SU-DHL-6 (cell line): ENCODE data around the gene SLC9A3.

Experiments used
- H2AFZ ChIP-seq: fragments of 200-600 bp; sonication (generic); 2 replicates; pipeline ENCODE4 v1.6.1; 2014; ENCODE audit warnings: low read depth, mild to moderate bottlenecking, moderate library complexity, mixed read lengths, antibody characterized with exemption, low read length; ENCODE audit not compliant: severe bottlenecking
- H3F3A ChIP-seq: fragments of 200-600 bp; shearing (Covaris generic); 2 replicates; pipeline ENCODE4 v1.6.0; 2016; ENCODE audit warnings: antibody characterized with exemption, mild to moderate bottlenecking; ENCODE audit not compliant: insufficient read depth
- H3K27ac ChIP-seq: fragments of 200-600 bp; sonication (generic); 2 replicates; pipeline ENCODE4 v1.5.1; 2016; ENCODE audit warnings: low read depth, mild to moderate bottlenecking, low read length, moderate library complexity, mixed read lengths
- H3K27me3 ChIP-seq: fragments of 200-600 bp; sonication (generic), shearing (Covaris generic); 2 replicates; pipeline ENCODE4 v1.6.0; 2014; ENCODE audit warnings: mild to moderate bottlenecking, low read length
- H3K36me3 ChIP-seq: fragments of 200-600 bp; sonication (generic); 2 replicates; pipeline ENCODE4 v1.6.1; 2014; ENCODE audit warnings: mild to moderate bottlenecking, low read length, mixed read lengths
- H3K4me2 ChIP-seq: fragments of 300-600, 200-600 bp; shearing (Covaris generic), sonication (generic); 2 replicates; pipeline ENCODE4 v1.6.0; 2014; ENCODE audit warnings: low read length, low read depth, mild to moderate bottlenecking; ENCODE audit not compliant: poor library complexity, severe bottlenecking
- H3K4me3 ChIP-seq: fragments of 200-600 bp; sonication (generic); 2 replicates; pipeline ENCODE4 v1.5.1; 2014; ENCODE audit warnings: antibody characterized with exemption, low read length, mild to moderate bottlenecking, mixed read lengths; ENCODE audit not compliant: insufficient read depth, poor library complexity, severe bottlenecking
- H3K79me2 ChIP-seq: fragments of 200-600 bp; sonication (generic); 2 replicates; pipeline ENCODE4 v1.6.1; 2014; ENCODE audit warnings: mild to moderate bottlenecking, low read length, moderate library complexity; ENCODE audit not compliant: insufficient read depth
- H3K9ac ChIP-seq: fragments of 200-600 bp; sonication (generic); 2 replicates; pipeline ENCODE4 v1.7.0; 2014; ENCODE audit warnings: mild to moderate bottlenecking, low read length
- H3K9me2 ChIP-seq: fragments of 200-600 bp; sonication (generic); replicated peaks from 2 replicates; pipeline ENCODE4 v1.6.1; 2014; ENCODE audit warnings: low read length; ENCODE audit not compliant: insufficient read depth
- H3K9me3 ChIP-seq: fragments of 200-600 bp; sonication (generic); 2 replicates; pipeline ENCODE4 v1.6.1; 2014; ENCODE audit warnings: low read length, mixed read lengths; ENCODE audit not compliant: insufficient read depth
- H4K20me1 ChIP-seq: fragments of 200-600 bp; sonication (generic); 2 replicates; pipeline ENCODE4 v1.6.1; 2014; ENCODE audit warnings: low read depth, mild to moderate bottlenecking, antibody characterized with exemption, low read length, moderate library complexity, mixed read lengths
- EZH2phosphoT487 ChIP-seq: fragments of 200-600 bp; sonication (generic), shearing (Covaris generic); conservative IDR thresholded peaks from 2 replicates; pipeline ENCODE4 v1.6.1; 2018; ENCODE audit warnings: mild to moderate bottlenecking, antibody characterized with exemption, low read length, moderate library complexity, mixed read lengths
- TF ChIP-seq, protein P1 (sequence below): fragments of 200-600 bp; sonication (generic); IDR thresholded peaks from one replicate; pipeline ENCODE4 v1.5.1; 2017; ENCODE audit warnings: antibody characterized with exemption, mild to moderate bottlenecking, low read length, moderate library complexity; ENCODE audit not compliant: insufficient read depth, poor library complexity, severe bottlenecking

Gene SLC9A3

DNA sequence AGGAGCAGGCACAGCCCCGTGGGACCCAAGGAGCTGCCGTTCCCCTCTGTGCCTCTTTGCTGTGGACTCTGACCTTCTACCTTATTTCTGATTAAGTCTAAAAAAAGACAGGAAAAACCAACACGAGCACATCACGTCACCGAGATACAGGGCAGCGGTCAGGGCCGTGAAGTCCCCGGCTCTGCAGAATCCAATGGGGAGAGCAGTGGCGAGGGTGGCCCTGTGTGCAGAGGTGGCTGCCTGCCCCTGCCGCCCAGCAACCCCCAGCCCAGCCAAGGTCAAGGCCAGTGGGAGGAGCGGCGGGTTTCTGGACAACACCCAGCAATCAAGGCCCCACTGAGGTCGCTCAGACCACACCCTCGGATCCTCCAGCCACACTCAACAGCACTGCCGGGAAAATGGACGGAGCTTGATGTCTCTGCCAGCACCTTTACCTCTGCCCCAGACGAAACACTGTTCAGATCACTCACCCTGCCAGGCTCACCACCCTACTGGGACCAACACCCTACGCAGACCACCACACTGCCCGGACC is 32.7 kb upstream of the SLC9A3 start:
- TF ChIP-seq EZH2phosphoT487, result no peak
- H3K9ac ChIP-seq, result no peak overlapping the region
- H3K79me2 ChIP-seq, result no peaks in the 10 kb centered on the region
- H3K27ac ChIP-seq, result no peak overlapping the region
- H3F3A ChIP-seq, result no peaks in the 10 kb centered on the region
- no peaks in the 10 kb centered on the region for H3K27me3 ChIP-seq
- no peaks in the 10 kb centered on the region for H4K20me1 ChIP-seq
- no peaks in the 10 kb centered on the region for H3K36me3 ChIP-seq
- no peaks in the 10 kb centered on the region for H3K9me2 ChIP-seq
- no peaks in the 10 kb centered on the region for H3K9me3 ChIP-seq
- no peak overlapping the region for H2AFZ ChIP-seq
- H3K4me2 ChIP-seq, result no peak overlapping the region
- no peak overlapping the region for H3K4me3 ChIP-seq

- no peaks in the 10 kb centered on the region for H3K79me2 ChIP-seq
- H3K36me3 ChIP-seq, result no peaks in the 10 kb centered on the region
- TF ChIP-seq, protein P1, sequence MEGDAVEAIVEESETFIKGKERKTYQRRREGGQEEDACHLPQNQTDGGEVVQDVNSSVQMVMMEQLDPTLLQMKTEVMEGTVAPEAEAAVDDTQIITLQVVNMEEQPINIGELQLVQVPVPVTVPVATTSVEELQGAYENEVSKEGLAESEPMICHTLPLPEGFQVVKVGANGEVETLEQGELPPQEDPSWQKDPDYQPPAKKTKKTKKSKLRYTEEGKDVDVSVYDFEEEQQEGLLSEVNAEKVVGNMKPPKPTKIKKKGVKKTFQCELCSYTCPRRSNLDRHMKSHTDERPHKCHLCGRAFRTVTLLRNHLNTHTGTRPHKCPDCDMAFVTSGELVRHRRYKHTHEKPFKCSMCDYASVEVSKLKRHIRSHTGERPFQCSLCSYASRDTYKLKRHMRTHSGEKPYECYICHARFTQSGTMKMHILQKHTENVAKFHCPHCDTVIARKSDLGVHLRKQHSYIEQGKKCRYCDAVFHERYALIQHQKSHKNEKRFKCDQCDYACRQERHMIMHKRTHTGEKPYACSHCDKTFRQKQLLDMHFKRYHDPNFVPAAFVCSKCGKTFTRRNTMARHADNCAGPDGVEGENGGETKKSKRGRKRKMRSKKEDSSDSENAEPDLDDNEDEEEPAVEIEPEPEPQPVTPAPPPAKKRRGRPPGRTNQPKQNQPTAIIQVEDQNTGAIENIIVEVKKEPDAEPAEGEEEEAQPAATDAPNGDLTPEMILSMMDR, result no peak
- TF ChIP-seq EZH2phosphoT487, result no peak
- H3K9me3 ChIP-seq, result no peaks in the 10 kb centered on the region
- no peaks in the 10 kb centered on the region for H3F3A ChIP-seq
- H3K9me2 ChIP-seq, result no peaks in the 10 kb centered on the region
- no peaks in the 10 kb centered on the region for H3K27me3 ChIP-seq
- no peaks in the 10 kb centered on the region for H4K20me1 ChIP-seq
- no peak overlapping the region for H2AFZ ChIP-seq
- no peak overlapping the region for H3K9ac ChIP-seq
- no peak overlapping the region for H3K27ac ChIP-seq
- no peak overlapping the region for H3K4me3 ChIP-seq
- H3K4me2 ChIP-seq, result no peak overlapping the region
Measured at GRCh38 chr5:555058-555623, 30.9 kb upstream of the SLC9A3 start.

DNA sequence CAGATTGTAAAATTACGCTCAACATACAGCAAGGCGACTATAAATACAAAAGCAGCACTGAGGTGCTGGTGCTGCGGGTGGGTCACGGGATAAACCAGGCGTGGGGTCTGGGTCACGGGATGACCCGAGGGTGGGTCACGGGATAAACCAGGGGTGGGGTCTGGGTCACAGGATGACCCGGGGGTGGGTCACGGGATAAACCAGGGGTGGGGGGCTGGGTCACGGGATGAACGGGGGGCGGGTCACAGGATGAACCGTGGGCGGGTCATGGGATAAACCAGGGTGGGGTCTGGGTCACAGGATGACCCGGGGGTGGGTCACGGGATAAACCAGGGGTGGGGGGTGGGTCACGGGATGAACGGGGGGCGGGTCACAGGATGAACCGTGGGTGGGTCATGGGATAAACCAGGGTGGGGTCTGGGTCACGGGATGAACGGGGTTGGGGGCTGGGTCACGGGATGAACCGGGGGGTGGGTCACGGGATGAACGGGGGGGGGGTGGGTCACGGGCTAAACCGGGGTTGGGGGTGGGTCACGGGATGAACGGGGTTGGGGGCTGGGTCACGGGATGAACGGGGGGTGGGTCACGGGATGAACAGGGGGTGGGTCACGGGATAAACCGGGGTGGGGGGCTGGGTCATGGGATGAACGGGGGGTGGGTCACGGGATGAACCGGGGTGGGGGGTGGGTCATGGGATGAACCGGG is 30.2 kb upstream of the SLC9A3 start:
- Histone ChIP-seq H3K36me3 (no peaks in the 10 kb centered on the region), H3K9me2 (no peaks in the 10 kb centered on the region), H3K9ac (no peak overlapping the region), H3K4me2 (no peak overlapping the region), H4K20me1 (no peaks in the 10 kb centered on the region), H2AFZ (no peak overlapping the region), H3K79me2 (no peaks in the 10 kb centered on the region), H3K9me3 (no peaks in the 10 kb centered on the region), H3K27ac (no peak overlapping the region), H3F3A (no peaks in the 10 kb centered on the region), H3K27me3 (no peaks in the 10 kb centered on the region), H3K4me3 (no peak overlapping the region)
- TF ChIP-seq, protein P1, result no peak
- TF ChIP-seq EZH2phosphoT487, result no peak

- H3K4me2 ChIP-seq, result no peak overlapping the region
- H3K9me3 ChIP-seq, result no peaks in the 10 kb centered on the region
Measured at GRCh38 chr5:553874-554273, 29.6 kb upstream of the SLC9A3 start.

More at GRCh38 chr5:553874-554273, 29.6 kb upstream of the SLC9A3 start:
- Histone ChIP-seq H3K36me3 (no peaks in the 10 kb centered on the region), H4K20me1 (no peaks in the 10 kb centered on the region), H3K9me2 (no peaks in the 10 kb centered on the region), H3K27ac (no peak overlapping the region), H3K27me3 (no peaks in the 10 kb centered on the region), H3F3A (no peaks in the 10 kb centered on the region), H2AFZ (no peak overlapping the region), H3K79me2 (no peaks in the 10 kb centered on the region), H3K4me3 (no peak overlapping the region), H3K9ac (no peak overlapping the region)
- TF ChIP-seq, protein P1, result no peak
- TF ChIP-seq EZH2phosphoT487, result no peak
